H7 (cell line): ENCODE measurements around the gene ATP8B4. TPM values are rescaled to one million over a fixed set of nuclear protein-coding genes. Genes with fewer than 3 reads are reported as not detected.
A peak's percentile ranks its signal among the peaks of the same experiment; 100 is the strongest.
"Not testable (repeated sequence)": the region's sequence is repeated elsewhere in the genome, so short reads cannot be mapped to it uniquely, and the experiment has no call there.

ENCODE experiments used
- DNase-seq: peaks from one replicate; pipeline ENCODE4 v3.0.0; 2012
- H3K27me3 ChIP-seq: 2 replicates; pipeline ENCODE4 v1.6.0; 2011; ENCODE audit warnings: mild to moderate bottlenecking, low read length; ENCODE audit not compliant: control insufficient read depth, insufficient read depth
- H3K36me3 ChIP-seq: replicated peaks from 2 replicates; pipeline ENCODE4 v1.5.1; 2011; ENCODE audit warnings: low read length; ENCODE audit not compliant: control insufficient read depth, insufficient read depth
- H3K4me3 ChIP-seq: 2 replicates; pipeline ENCODE4 v1.5.1; 2011; ENCODE audit warnings: low read depth, mild to moderate bottlenecking, control low read depth, low read length, moderate library complexity; ENCODE audit not compliant: insufficient read depth
- total RNA-seq: library from RNA; depleted of rRNA; stranded (reverse); fragments of >200 nt; shearing (Covaris generic); gene quantifications from 2 replicates; pipeline ENCODE4 v1.2.3, GENCODE V29; 2014

The ATP8B4 gene
- total RNA-seq, 1 experiment from 2014 or later = not detected

DNA sequence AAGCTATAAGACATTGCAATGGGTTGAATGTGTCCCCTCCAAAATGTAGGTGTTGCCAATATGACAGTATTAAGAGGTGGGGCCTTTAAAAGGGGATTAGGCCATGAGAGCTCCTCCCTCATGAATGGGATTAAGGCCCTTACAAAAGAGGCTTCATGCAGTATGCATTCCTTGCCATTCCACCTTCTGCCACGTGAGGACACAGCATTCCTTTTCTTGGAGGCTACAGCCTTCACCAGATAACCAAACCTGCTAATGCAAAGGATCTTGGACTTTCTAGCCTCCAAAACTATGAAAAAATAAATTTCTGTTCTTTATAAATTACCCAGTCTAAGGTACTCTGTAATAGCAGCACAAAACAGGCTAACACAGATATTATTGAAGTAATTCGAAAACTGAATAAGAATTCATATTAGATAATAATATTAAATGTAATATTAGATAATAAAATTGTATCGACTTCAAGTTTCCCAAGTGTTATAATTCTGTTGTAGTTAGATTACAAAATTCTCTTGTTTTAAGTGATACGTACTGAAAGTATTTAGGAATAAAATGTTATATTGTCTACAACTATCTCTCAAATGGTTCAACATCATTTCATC is 29.4 kb upstream of the ATP8B4 start:
- Histone ChIP-seq H3K27me3 (no peaks in the 10 kb centered on the region), H3K4me3 (no peak overlapping the region), H3K36me3 (no peaks in the 10 kb centered on the region)
- peak; percentile 35 for DNase-seq

DNA sequence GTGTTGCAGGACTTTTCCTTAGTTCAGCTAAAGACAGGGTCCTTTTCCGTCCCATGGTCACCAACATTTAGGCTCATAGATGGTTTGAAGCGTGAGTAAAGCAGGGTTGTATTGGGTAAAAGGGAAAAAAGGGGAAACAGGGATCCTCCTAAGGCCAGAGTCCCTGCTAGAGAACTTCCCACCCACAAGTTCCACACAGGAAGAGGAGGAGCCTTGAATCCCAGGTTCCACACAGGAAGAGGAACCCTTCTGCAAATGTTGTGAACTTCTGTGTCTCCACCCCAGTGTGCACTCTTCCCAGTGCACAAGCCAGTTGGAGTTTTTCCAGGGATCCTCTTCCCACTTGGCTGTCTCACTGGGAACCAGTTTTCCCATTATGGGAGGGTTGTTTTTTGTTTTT is 27.6 kb upstream of the ATP8B4 start:
- Histone ChIP-seq H3K36me3 (no peaks in the 10 kb centered on the region), H3K4me3 (no peak overlapping the region), H3K27me3 (no peaks in the 10 kb centered on the region)
- DNase-seq = no peak

DNA sequence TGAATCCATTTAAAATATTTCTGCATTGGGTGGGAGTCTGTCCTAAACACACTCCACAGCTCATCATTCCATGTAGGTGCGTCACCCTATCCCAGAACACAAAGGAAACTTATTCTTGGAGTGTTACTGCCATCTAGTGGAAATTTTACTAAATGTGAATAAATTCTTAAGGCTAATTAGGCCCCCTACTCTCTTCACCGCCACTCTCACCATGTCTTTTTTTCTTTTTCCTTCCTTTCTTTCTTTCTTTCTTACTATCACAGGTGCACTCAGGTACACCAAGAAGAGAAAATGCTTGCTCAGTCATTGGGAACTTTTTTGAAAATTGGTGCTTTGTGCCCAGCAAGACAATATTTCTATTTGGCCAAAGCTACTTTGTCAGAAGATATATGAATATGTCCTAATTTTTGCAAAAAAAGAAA is 26.4 kb upstream of the ATP8B4 start:
- Histone ChIP-seq H3K4me3 (no peak overlapping the region), H3K36me3 (no peaks in the 10 kb centered on the region), H3K27me3 (no peaks in the 10 kb centered on the region)
- DNase-seq = peak; percentile 45

DNA sequence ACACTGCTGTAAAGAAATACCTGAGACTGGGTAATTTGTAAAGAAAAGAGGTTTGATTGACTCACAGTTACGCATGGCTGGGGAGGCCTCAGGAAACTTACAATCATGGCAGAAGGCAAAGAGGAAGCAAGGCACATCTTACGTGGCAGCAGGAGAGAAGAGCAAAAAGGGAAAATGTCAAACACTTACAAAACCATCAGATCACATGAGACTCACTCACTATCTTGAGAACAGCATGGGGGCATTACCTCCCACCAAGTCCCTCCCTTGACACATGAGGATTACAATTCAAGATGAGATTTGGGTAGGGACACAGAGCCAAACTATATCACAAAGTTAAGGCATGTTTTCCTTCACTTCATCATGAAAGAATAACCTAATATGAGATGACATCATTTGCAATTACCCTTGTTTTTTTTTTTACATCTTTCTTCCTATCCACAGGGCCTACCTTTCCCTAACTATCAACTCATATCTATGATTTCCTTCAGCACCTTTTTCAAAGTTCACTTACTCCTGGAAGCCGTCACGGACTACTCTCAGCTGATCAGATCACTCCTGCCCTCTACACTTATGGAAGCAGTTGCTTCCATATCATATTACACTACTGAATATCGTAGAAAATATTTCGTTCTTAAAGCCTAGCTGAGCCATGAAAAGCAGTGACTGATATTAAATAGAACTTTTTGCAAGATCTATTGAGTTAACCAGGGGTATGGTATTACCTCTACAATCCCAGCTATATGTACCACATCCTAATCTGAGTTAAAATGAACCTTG is 25.5 kb upstream of the ATP8B4 start:
- H3K36me3 ChIP-seq = no peaks in the 10 kb centered on the region
- no peaks in the 10 kb centered on the region for H3K27me3 ChIP-seq
- DNase-seq = no peak
- H3K4me3 ChIP-seq = no peak overlapping the region

DNA sequence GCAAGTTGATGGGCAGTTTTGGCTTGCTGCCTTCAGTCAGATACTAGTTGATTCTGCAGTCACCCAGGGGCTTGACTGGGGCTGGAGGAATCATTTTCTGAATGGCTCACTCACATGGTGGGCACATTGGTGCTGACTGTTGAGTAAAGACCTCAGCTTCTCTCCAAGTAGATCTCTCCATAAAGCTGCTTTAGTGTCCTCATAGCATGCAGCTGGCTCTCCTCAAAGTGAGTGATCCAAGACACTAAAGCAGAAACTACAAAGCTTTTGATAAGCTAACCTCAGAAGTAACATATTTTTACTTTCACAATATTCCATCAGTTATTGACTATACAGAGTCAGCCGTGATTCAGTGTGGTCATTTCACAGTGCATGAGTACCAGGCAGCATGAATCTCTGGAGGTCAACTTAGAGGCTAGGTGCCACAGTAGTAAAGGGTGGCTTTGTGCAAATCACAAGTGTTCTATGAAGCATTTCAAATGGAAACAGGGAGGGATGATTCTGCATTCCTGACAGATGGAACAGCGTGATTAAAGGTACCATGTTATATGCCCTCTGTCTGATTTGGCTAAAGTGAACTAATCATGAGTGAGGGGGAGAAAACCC is 24.3 kb upstream of the ATP8B4 start:
- no peak for DNase-seq
- Histone ChIP-seq H3K4me3 (no peak overlapping the region), H3K27me3 (no peaks in the 10 kb centered on the region), H3K36me3 (no peaks in the 10 kb centered on the region)

DNA sequence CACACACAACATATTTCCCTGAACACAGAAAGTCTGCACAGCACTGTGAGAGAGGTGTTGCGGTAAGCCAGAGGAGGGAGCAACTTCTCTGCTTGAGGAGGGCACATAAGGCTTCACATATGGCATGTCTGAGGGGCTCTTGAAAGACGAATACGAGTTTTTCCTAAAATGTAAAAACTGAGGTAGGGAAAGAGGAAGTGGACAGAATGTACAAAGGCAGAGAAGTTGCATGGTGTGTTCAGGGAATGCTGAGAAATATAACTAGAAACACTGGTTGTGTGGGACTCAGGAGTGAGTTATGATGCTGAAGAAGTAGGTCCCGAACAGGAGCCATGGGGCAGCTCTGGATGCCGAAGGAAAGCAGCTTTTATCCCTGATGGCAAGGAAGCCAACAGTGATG is 22.8 kb upstream of the ATP8B4 start:
- Histone ChIP-seq H3K27me3 (no peaks in the 10 kb centered on the region), H3K36me3 (no peaks in the 10 kb centered on the region), H3K4me3 (no peak overlapping the region)
- DNase-seq = no peak

DNA sequence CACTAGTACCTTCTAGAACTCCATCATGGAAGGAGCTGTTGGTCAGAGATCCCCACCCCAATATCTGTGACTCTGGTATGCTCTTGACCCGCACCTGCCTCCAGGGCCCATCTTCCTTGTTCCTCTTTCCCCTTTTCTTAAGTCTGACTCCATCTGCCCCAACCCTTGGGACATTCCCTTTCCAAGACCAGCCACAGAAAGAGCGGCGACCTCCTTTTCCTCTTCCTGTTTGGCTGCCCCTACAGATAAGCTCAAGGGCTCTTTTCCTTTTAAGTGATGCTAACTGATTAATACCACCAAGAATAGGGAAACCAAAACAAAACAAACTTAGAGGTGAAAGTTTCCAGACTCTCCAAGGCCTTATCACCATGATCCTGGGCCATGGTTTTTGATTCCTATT is 21.9 kb upstream of the ATP8B4 start:
- no peak for DNase-seq
- H3K4me3 ChIP-seq = no peak overlapping the region
- H3K36me3 ChIP-seq = no peaks in the 10 kb centered on the region
- H3K27me3 ChIP-seq = no peaks in the 10 kb centered on the region

DNA sequence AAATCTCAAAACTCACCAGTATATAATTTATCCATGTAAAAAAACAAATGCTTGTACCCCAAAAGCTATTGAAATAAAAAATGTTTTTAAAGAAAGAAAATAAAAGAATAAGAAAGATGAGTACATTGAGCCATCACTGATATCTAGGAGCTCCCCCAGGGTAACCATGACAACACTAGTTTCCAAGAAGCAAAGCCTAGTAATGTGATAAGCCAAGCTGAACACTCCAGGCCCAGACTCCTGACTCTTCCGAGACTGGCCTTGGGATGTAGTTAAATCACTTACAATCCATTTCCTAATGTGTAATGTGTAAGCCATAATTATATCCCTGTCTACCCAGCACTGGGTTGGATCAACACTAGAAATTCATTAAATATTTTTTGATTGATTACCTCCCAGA is 21.1 kb upstream of the ATP8B4 start:
- no peaks in the 10 kb centered on the region for H3K27me3 ChIP-seq
- no peak for DNase-seq
- no peaks in the 10 kb centered on the region for H3K36me3 ChIP-seq
- no peak overlapping the region for H3K4me3 ChIP-seq

DNA sequence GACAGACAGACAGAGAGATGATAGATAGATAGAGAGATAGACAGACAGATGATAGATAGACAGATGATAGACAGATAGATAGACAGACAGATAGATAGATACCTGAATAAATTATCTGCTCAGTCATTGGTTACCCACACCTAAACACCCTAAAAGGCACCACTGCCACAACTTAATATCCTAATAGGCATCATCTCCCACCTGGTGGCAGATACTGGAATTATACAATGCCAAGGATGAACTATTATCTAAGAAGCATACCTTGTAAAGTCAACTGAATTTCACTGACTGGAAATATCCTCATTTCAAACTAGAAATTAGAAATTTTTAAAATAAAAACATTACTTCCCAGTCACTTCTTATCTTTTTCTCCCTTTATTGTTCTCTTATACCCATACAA is 19.4 kb upstream of the ATP8B4 start:
- Histone ChIP-seq H3K36me3 (no peaks in the 10 kb centered on the region), H3K4me3 (no peak overlapping the region), H3K27me3 (no peaks in the 10 kb centered on the region)
- DNase-seq = no peak

DNA sequence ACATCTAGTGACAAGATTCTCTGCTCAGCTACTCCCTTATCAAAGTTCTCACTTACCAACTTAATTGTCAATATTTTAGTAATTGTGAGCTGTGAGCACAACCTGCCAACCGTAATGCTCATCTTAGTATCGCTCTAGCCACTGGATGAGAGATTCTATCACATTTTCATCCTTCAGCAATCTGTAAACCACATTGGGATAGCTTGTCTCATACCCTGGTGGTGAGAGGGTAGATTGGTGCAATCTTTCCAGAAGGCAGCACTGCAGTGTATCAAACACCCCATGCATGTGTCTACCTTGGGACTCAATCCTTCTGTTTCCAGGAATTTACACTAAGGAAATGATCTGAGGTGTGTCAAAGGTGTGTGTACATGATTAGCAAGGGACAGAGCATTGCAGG is 18.9 kb upstream of the ATP8B4 start:
- Histone ChIP-seq H3K4me3 (no peak overlapping the region), H3K27me3 (no peaks in the 10 kb centered on the region), H3K36me3 (no peaks in the 10 kb centered on the region)
- no peak for DNase-seq

DNA sequence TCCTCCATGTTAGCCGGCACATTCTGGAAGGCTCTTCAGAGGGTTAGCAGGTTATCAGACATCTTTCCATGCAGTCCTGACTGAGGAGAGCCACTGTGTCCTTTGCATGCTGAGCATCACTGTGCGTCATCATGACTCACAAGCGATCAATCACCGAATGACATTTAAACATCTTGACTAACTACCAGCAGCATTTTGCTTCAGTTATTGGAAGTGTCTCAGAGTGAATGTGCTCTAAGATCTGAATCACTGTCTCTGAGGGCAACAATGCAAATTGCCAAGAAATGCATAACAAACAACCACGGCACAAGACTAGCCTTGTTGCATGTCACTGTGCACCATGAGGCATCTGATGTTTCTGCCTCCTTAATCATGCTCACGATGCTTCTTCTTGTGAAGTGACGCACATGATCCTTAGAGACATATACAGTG is 18.3 kb upstream of the ATP8B4 start:
- DNase-seq = no peak
- H3K27me3 ChIP-seq = no peaks in the 10 kb centered on the region
- H3K4me3 ChIP-seq = no peak overlapping the region
- no peaks in the 10 kb centered on the region for H3K36me3 ChIP-seq

DNA sequence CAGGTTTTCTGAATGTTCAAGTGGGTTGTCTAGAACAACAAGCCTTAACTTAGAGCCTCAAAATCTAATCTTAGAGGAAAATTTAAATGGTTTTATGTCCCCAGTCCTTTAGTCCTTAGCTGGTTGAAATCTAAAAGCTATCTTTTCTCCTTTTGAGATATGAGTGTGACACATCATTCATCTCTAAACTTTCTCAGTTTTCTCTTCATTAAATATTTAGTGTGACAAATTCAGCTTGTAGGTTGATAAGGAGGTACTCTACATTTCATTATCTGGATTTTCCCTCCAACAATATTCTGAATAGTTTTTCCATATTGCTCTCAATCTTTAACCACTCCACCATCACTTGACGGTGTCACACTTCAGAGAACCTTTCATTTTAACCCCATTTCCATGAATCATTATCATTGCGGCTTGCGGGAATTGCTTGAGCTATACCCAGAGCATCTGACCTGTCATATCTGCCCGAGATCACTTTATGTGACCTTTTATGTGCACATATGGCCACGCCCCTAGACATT is 16.1 kb upstream of the ATP8B4 start:
- Histone ChIP-seq H3K27me3 (no peaks in the 10 kb centered on the region), H3K36me3 (no peaks in the 10 kb centered on the region), H3K4me3 (no peak overlapping the region)
- no peak for DNase-seq

DNA sequence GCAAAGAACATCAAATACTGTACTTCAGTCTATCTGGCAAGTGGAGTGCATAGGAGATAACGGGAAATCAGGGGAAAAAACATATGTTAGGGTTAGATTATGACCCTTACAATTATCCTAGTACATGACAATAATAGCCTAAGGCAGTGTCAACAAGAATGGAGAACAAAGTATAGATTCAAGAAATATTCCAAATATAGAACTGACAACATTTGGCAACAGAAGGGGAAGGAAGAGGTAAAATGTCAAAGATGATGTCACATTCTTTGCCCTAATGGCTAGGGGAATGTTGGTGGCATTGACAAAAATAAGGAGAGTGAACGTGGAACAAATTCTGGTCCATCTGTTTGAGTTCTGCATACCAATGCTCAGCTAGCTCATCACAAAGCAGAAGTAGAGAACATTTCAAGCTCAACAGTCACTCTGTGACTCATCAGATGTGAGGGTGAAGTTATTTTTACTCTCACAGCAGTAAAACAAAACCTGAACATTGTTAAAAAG is 15.5 kb upstream of the ATP8B4 start:
- H3K27me3 ChIP-seq = no peaks in the 10 kb centered on the region
- H3K4me3 ChIP-seq = no peak overlapping the region
- no peaks in the 10 kb centered on the region for H3K36me3 ChIP-seq
- no peak for DNase-seq

DNA sequence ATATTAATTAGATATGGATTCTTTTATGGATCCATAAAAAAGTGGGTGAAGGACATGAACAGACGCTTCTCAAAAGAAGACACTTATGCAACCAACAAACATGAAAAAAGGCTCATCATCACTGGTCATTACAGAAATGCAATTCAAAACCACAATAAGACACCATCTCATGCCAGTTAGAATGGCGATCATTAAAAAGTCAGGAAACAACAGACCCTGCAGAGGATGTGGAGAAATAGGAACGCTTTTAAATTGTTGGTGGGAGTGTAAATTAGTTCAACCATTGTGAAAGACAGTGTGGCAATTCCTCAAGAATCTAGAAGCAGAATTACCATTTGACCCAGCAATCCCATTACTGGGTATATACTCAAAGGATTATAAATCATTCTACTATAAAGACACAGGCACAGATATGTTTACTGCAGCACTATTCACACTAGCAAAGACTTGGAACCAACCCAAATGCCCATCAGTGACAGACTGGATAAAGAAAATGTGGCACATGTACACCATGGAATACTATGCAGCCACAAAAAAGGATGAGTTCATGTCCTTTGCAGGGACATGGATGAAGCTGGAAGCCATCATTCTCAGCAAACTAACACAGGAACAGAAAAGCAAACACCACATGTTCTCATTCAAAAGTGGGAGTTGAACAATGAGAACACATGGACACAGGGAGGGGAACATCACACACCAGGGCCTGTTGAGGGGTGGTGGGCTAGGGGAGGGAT is 13.4 kb upstream of the ATP8B4 start:
- not testable (repeated sequence) for H3K36me3 ChIP-seq, H3K27me3 ChIP-seq, DNase-seq, H3K4me3 ChIP-seq
